ENCODE measurements around the gene XPO6.

- TF ChIP-seq CTCF (IDR thresholded peaks at IDR 0.05) (no peak), EZH2 (IDR thresholded peaks at IDR 0.05) (no peak)
Observed at GRCh38 chr16:28188085-28188916, 23.5 kb downstream of the XPO6 start.
